Keratinocyte (primary cell): ENCODE results near the gene ITGB2. TPM values are rescaled to one million over a fixed set of nuclear protein-coding genes. Genes with fewer than 3 reads are reported as not detected.

Experiments
- DNase-seq: peaks from one replicate; pipeline ENCODE4 v3.0.0-alpha.2; 2011; ENCODE audit warnings: low read depth, missing footprints, low spot score
- FAIRE-seq: peaks from 2 replicates; lab custom pipeline; 2011; peaks lifted over from hg19 to GRCh38; lab: Jason Lieb, UNC
- H2AFZ ChIP-seq: 2 replicates; pipeline ENCODE4 v1.6.0; 2012; ENCODE audit warnings: low read length, control low read depth, inconsistent platforms; ENCODE audit not compliant: control insufficient read depth
- H3K27ac ChIP-seq: 2 replicates; pipeline ENCODE4 v1.5.1; 2011; ENCODE audit warnings: low read length; ENCODE audit not compliant: control insufficient read depth, insufficient read depth
- H3K27me3 ChIP-seq: 3 replicates; pipeline ENCODE4 v1.6.0; 2011; ENCODE audit warnings: low read length; ENCODE audit not compliant: control insufficient read depth, insufficient read depth; ENCODE audit errors: extremely low read depth
- H3K36me3 ChIP-seq, 2 experiments: 2 replicates in 1 of 2; 3 replicates in 1 of 2; pipeline ENCODE4 v1.5.1; 2011; ENCODE audit warnings: low read length in 2 of 2, mild to moderate bottlenecking in 1 of 2; ENCODE audit not compliant: control insufficient read depth in 2 of 2, insufficient read depth in 2 of 2; ENCODE audit errors: extremely low read depth in 1 of 2
- H3K4me1 ChIP-seq: 3 replicates; pipeline ENCODE4 v1.5.1; 2011; ENCODE audit warnings: low read length; ENCODE audit not compliant: control insufficient read depth, insufficient read depth; ENCODE audit errors: extremely low read depth
- H3K4me2 ChIP-seq: 3 replicates; pipeline ENCODE4 v1.6.0; 2011; ENCODE audit warnings: low read depth, low read length; ENCODE audit not compliant: control insufficient read depth, insufficient read depth; ENCODE audit errors: extremely low read depth
- H3K4me3 ChIP-seq, 3 experiments: fragments of 200-600 bp in 1 of 3; sonication (generic) in 1 of 3; 2 replicates in 2 of 3; 3 replicates in 1 of 3; pipeline ENCODE4 v1.5.1; 2011 to 2016; ENCODE audit warnings: low read length in 3 of 3, mild to moderate bottlenecking in 3 of 3, control low read depth in 2 of 3, inconsistent platforms in 1 of 3, low read depth in 1 of 3, mixed read lengths in 1 of 3, mixed run types in 1 of 3, moderate library complexity in 1 of 3; ENCODE audit not compliant: control insufficient read depth in 2 of 3, insufficient read depth in 2 of 3; ENCODE audit errors: extremely low read depth in 1 of 3
- H3K79me2 ChIP-seq: 2 replicates; pipeline ENCODE4 v1.6.0; 2012; ENCODE audit warnings: low read length; ENCODE audit not compliant: control insufficient read depth, insufficient read depth
- H3K9ac ChIP-seq: 3 replicates; pipeline ENCODE4 v1.6.0; 2011; ENCODE audit warnings: low read length; ENCODE audit not compliant: control insufficient read depth, insufficient read depth; ENCODE audit errors: extremely low read depth
- H3K9me1 ChIP-seq: 3 replicates; pipeline ENCODE4 v1.6.0; 2011; ENCODE audit warnings: low read length; ENCODE audit not compliant: control insufficient read depth, insufficient read depth; ENCODE audit errors: extremely low read depth
- H3K9me3 ChIP-seq: 2 replicates; pipeline ENCODE4 v1.5.1; 2012; ENCODE audit warnings: low read depth, low read length; ENCODE audit not compliant: control insufficient read depth
- H4K20me1 ChIP-seq: 3 replicates; pipeline ENCODE4 v1.6.0; 2011; ENCODE audit warnings: low read length; ENCODE audit not compliant: control insufficient read depth, insufficient read depth; ENCODE audit errors: extremely low read depth
- EZH2 ChIP-seq: IDR thresholded peaks from one replicate; pipeline ENCODE4 v1.6.1; 2012; ENCODE audit warnings: inconsistent platforms, mild to moderate bottlenecking, low read length, moderate library complexity
- dilution Hi-C: fragments of 300-500 bp; cut with MboI; formaldehyde crosslinking; loops from one replicate; pipeline ENCODE4 v1.7.0; 2020; ENCODE audit warnings: low sequenced_read_pairs; ENCODE audit not compliant: extremely low pct_ligation_motif_present
- polyA plus RNA-seq, 5 experiments: library from polyadenylated mRNA; depleted of rRNA in 3 of 5; stranded (reverse) in 3 of 5; stranded (forward) in 1 of 5; unstranded in 1 of 5; fragments of >200 nt; gene quantifications; 1 replicate in 1 of 5; 2 replicates in 3 of 5; 3 replicates in 1 of 5; pipeline versions ENCODE4 v1.2.1 to v1.2.3, GENCODE V29; 2011 to 2012; ENCODE audit warnings: missing spikeins in 2 of 5, low read depth in 1 of 5, low replicate concordance in 1 of 5
- TF ChIP-seq, protein P1 (sequence below), 3 experiments: IDR thresholded peaks in 1 of 3; conservative IDR thresholded peaks in 1 of 3; optimal IDR thresholded peaks in 1 of 3; 2 replicates in 2 of 3; 3 replicates in 1 of 3; pipeline versions ENCODE3 to v1.5.1; 2011; ENCODE audit warnings: low read length in 3 of 3, mild to moderate bottlenecking in 3 of 3, moderate library complexity in 2 of 3, control low read depth in 1 of 3, inconsistent platforms in 1 of 3; ENCODE audit not compliant: insufficient read depth in 2 of 3; ENCODE audit errors: extremely low read depth in 1 of 3

The ITGB2 gene
- polyA plus RNA-seq, 1 donor (not counting 4 experiments of a cell fraction or from before 2014, with no cell fraction given), result 0.55 TPM

DNA sequence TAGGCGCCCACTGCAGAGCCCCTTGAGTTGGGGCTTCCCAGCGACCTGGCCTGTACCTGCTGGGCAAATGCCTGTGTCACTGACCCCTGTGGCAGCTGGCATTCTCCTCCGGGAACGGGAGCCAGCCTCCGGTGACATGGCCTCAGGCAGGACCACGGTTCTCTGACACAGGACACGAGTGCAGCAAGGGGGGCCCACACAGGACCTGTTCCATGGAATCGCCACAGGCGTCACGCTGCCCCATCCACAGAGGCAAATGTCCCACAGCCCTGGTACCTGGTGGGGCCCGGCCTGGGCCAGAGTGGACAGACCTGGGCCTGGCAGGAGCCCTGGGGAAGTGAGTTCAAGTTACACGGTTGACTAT lies 2.6 kb downstream of the ITGB2 start:
- Histone ChIP-seq H3K79me2 (no peaks in the 10 kb centered on the region), H3K9ac (no peak overlapping the region), H3K36me3 (no peaks in the 10 kb centered on the region), H3K4me1 (peaks cover 23% of the 10 kb centered on the region), H3K27me3 (peaks cover 12% of the 10 kb centered on the region), H3K4me2 (no peak overlapping the region), H3K4me3 (no peak overlapping the region), H3K9me1 (no peaks in the 10 kb centered on the region), H3K27ac (no peak overlapping the region), H3K9me3 (no peaks in the 10 kb centered on the region), H2AFZ (no peak overlapping the region), H4K20me1 (no peaks in the 10 kb centered on the region)
- dilution Hi-C loops, result no loop called here
- FAIRE-seq (no peak), DNase-seq (no peak)
- no peak for TF ChIP-seq EZH2
- TF ChIP-seq, protein P1, sequence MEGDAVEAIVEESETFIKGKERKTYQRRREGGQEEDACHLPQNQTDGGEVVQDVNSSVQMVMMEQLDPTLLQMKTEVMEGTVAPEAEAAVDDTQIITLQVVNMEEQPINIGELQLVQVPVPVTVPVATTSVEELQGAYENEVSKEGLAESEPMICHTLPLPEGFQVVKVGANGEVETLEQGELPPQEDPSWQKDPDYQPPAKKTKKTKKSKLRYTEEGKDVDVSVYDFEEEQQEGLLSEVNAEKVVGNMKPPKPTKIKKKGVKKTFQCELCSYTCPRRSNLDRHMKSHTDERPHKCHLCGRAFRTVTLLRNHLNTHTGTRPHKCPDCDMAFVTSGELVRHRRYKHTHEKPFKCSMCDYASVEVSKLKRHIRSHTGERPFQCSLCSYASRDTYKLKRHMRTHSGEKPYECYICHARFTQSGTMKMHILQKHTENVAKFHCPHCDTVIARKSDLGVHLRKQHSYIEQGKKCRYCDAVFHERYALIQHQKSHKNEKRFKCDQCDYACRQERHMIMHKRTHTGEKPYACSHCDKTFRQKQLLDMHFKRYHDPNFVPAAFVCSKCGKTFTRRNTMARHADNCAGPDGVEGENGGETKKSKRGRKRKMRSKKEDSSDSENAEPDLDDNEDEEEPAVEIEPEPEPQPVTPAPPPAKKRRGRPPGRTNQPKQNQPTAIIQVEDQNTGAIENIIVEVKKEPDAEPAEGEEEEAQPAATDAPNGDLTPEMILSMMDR (optimal IDR thresholded peaks at IDR 0.05 in 1 of 3, IDR thresholded peaks at IDR 0.05 in 1 of 3, conservative IDR thresholded peaks at IDR 0.05 in 1 of 3; ENCODE audit: extremely low read depth in 1 of 3, insufficient read depth in 2 of 3, low read length in 3 of 3), result no peak

DNA sequence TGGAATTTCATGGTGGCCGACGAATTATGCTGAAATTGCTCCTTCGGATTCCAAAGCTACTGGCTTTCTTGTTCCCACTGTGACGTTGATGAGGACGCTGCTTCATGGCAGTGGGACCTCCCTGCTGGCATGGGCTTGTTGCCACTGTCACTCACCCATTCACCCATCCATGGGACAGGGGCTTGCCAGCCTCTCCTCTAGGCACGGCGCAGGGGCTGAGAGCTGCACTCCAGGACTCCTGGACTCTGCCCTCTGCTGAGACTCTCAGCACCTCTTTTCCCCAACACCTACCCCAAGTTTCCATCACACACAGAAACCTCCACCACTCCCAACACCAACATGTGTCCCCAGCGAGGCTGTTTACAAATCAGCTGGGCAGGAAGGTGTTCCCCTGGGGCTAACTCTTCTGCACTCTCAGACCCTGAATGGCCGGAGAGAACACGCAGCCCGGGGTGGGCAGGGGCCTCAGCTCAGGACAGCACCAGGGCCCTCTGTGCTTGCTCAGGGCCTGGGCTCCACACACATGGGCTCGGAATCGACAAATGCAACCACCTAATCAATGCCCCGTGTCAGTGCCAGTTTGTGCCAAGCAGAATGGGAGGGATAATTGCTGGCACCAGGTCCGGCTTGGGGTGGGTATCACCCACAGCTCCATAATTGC lies 3.1 kb downstream of the ITGB2 start:
- peak overlapping the region; percentile 44 for H3K4me2 ChIP-seq
- no peak overlapping the region for H3K4me3 ChIP-seq
- H3K4me1 ChIP-seq, result peaks cover 23% of the 10 kb centered on the region
- no peaks in the 10 kb centered on the region for H3K9me3 ChIP-seq
- peaks cover 12% of the 10 kb centered on the region for H3K27me3 ChIP-seq
- dilution Hi-C loops, result no loop called here
- no peaks in the 10 kb centered on the region for H3K36me3 ChIP-seq
- FAIRE-seq (no peak), DNase-seq (no peak)
- no peak overlapping the region for H2AFZ ChIP-seq
- H3K9me1 ChIP-seq, result no peaks in the 10 kb centered on the region
- no peaks in the 10 kb centered on the region for H4K20me1 ChIP-seq
- peak overlapping the region; percentile 19 for H3K9ac ChIP-seq
- H3K79me2 ChIP-seq, result no peaks in the 10 kb centered on the region
- H3K27ac ChIP-seq, result peak overlapping the region; percentile 27
- TF ChIP-seq, protein P1 (optimal IDR thresholded peaks at IDR 0.05 in 1 of 3, IDR thresholded peaks at IDR 0.05 in 1 of 3, conservative IDR thresholded peaks at IDR 0.05 in 1 of 3; ENCODE audit: extremely low read depth in 1 of 3, insufficient read depth in 2 of 3, low read length in 3 of 3), result no peak
- no peak for TF ChIP-seq EZH2
